ENCODE data around the gene PSME2. TPM values are rescaled to one million over a fixed set of nuclear protein-coding genes. Genes with fewer than 3 reads are reported as not detected.

PSME2 gene
- polyA plus RNA-seq, 1 donor from 2014 or later = 73.3 TPM

DNA sequence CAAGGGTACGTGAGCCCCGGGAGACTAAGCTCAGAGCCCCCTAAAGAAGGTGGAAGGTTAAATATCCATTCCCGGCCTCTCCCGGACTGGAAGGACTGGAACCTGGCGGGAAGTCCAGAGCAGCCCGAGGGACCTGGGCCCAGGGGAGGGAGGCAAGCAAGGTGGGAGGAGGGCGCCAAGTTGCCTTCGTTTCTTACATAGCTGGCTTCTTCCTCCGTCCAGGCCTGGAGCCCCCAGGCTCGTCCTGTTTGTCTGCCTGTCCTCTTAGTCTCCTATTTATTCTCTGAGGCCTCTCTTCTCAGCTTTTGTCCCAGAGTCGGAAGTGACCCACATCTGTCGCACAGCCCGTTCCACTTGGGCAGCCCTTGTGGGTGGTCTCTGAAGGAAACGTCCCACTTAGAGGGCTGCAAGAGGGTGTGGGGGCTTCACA is 51.6 kb downstream of the PSME2 start:
- no peak overlapping the region for H3K4me2 ChIP-seq (ENCODE audit: low read length)
- no peaks in the 10 kb centered on the region for H3K9me3 ChIP-seq (ENCODE audit: low read length)
- no peak overlapping the region for H2AFZ ChIP-seq (ENCODE audit: low read depth, low read length)
- H4K20me1 ChIP-seq (ENCODE audit: insufficient read depth) = no peaks in the 10 kb centered on the region
- peak overlapping the region; percentile 73 for H3K4me3 ChIP-seq (ENCODE audit: low read length)
- H3K9me2 ChIP-seq (ENCODE audit: insufficient read depth, low read length) = no peaks in the 10 kb centered on the region
- H3K36me3 ChIP-seq (ENCODE audit: insufficient read depth, low read length) = no peaks in the 10 kb centered on the region
- H3F3A ChIP-seq (ENCODE audit: insufficient read depth, low read length, poor library complexity, severe bottlenecking) = no peaks in the 10 kb centered on the region
- H3K79me2 ChIP-seq (replicated peaks; ENCODE audit: insufficient read depth, low read length) = no peaks in the 10 kb centered on the region
- peaks cover 16% of the 10 kb centered on the region for H3K27me3 ChIP-seq (ENCODE audit: insufficient read depth, low read depth, low read length)
- no peak for TF ChIP-seq TAF1 (IDR thresholded peaks at IDR 0.05; ENCODE audit: low read depth)
- TF ChIP-seq EP300 (conservative IDR thresholded peaks at IDR 0.05; ENCODE audit: poor library complexity, severe bottlenecking) = no peak
- TF ChIP-seq, protein P1, sequence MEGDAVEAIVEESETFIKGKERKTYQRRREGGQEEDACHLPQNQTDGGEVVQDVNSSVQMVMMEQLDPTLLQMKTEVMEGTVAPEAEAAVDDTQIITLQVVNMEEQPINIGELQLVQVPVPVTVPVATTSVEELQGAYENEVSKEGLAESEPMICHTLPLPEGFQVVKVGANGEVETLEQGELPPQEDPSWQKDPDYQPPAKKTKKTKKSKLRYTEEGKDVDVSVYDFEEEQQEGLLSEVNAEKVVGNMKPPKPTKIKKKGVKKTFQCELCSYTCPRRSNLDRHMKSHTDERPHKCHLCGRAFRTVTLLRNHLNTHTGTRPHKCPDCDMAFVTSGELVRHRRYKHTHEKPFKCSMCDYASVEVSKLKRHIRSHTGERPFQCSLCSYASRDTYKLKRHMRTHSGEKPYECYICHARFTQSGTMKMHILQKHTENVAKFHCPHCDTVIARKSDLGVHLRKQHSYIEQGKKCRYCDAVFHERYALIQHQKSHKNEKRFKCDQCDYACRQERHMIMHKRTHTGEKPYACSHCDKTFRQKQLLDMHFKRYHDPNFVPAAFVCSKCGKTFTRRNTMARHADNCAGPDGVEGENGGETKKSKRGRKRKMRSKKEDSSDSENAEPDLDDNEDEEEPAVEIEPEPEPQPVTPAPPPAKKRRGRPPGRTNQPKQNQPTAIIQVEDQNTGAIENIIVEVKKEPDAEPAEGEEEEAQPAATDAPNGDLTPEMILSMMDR (IDR thresholded peaks at IDR 0.05; ENCODE audit: poor library complexity, severe bottlenecking) = no peak
- TF ChIP-seq RAD21 (conservative IDR thresholded peaks at IDR 0.05) = no peak
- no peak for TF ChIP-seq SMC3 (conservative IDR thresholded peaks at IDR 0.05; ENCODE audit: poor library complexity)
- TF ChIP-seq MXI1 (conservative IDR thresholded peaks at IDR 0.05; ENCODE audit: poor library complexity, severe bottlenecking) = no peak
- no peak for TF ChIP-seq EZH2 (IDR thresholded peaks at IDR 0.05; ENCODE audit: borderline replicate concordance, insufficient read depth, low read length, poor library complexity, severe bottlenecking)
- TF ChIP-seq, protein P2, sequence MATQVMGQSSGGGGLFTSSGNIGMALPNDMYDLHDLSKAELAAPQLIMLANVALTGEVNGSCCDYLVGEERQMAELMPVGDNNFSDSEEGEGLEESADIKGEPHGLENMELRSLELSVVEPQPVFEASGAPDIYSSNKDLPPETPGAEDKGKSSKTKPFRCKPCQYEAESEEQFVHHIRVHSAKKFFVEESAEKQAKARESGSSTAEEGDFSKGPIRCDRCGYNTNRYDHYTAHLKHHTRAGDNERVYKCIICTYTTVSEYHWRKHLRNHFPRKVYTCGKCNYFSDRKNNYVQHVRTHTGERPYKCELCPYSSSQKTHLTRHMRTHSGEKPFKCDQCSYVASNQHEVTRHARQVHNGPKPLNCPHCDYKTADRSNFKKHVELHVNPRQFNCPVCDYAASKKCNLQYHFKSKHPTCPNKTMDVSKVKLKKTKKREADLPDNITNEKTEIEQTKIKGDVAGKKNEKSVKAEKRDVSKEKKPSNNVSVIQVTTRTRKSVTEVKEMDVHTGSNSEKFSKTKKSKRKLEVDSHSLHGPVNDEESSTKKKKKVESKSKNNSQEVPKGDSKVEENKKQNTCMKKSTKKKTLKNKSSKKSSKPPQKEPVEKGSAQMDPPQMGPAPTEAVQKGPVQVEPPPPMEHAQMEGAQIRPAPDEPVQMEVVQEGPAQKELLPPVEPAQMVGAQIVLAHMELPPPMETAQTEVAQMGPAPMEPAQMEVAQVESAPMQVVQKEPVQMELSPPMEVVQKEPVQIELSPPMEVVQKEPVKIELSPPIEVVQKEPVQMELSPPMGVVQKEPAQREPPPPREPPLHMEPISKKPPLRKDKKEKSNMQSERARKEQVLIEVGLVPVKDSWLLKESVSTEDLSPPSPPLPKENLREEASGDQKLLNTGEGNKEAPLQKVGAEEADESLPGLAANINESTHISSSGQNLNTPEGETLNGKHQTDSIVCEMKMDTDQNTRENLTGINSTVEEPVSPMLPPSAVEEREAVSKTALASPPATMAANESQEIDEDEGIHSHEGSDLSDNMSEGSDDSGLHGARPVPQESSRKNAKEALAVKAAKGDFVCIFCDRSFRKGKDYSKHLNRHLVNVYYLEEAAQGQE (IDR thresholded peaks at IDR 0.05; ENCODE audit: borderline replicate concordance) = no peak
- TF ChIP-seq POLR2AphosphoS5 (IDR thresholded peaks at IDR 0.05) = no peak
- no peak overlapping the region for H3K27ac ChIP-seq (ENCODE audit: low read length)
- peak overlapping the region; percentile 60 for H3K9ac ChIP-seq (ENCODE audit: low read length)

DNA sequence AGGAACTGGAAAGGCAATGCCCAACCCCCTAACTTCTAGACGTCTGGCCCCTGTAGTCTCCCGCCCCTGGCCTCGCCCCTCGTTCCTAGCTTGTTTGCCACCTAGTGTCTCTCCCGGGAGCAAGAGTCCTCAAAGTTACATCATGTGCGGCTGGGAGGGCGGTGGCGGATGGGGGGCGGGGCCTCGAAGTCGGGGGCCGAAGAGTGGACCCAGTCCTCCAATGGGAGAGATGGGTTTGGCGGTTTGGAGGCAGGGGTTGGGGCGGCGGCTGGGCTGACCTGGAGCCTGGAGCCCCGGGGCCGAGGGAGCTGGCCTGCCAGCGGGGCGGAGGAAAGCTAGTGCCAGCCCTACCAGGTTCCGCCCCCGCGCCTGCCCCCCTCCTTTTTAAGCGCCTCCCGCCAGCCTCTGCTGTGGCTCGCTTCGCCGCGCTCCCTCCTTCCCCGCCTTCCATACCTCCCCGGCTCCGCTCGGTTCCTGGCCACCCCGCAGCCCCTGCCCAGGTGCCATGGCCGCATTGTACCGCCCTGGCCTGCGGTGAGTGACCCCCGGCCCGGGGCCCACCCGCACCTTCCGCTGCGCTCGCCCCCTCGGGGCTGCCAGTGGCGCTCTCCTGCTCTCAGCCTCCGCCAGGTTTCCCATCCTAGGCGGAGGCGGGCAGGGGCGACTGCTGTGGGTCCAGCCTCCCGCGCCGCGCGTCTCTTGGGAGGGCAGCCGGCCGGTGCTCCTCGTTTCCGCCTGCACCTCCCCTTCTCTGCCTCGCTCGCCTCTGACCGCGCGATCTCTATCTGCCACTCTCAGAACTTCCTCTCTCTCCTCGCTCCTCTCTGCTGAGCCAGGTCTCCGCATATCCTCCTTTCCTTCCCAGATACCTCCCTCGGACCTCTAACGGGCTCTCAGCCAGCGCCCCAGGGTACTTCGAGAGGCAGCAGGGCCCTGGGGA is 52.2 kb downstream of the PSME2 start, which contains the start of gene PCK2:
TSS of gene PCK2 (plus strand) at position 411 of the 940 bp plus-strand sequence. CDS start at position 506, 95 bp downstream.
- Histone ChIP-seq H3K27ac (ENCODE audit: low read length) (peak within 1 kb of the TSS; percentile 20), H3K27me3 (ENCODE audit: insufficient read depth, low read depth, low read length) (peaks cover 16% of the 10 kb centered on the region)
- peak; percentile 18 for TF ChIP-seq RAD21 (conservative IDR thresholded peaks at IDR 0.05)
- TF ChIP-seq SMC3 (conservative IDR thresholded peaks at IDR 0.05; ENCODE audit: poor library complexity) = peak; percentile 43
- no peak for TF ChIP-seq TAF1 (IDR thresholded peaks at IDR 0.05; ENCODE audit: low read depth)
- peak; percentile 24 for TF ChIP-seq MXI1 (conservative IDR thresholded peaks at IDR 0.05; ENCODE audit: poor library complexity, severe bottlenecking)
- TF ChIP-seq, protein P2 (IDR thresholded peaks at IDR 0.05; ENCODE audit: borderline replicate concordance) = peak; percentile 36
- TF ChIP-seq, protein P1 (IDR thresholded peaks at IDR 0.05; ENCODE audit: poor library complexity, severe bottlenecking) = peak; percentile 44
- no peak for TF ChIP-seq EZH2 (IDR thresholded peaks at IDR 0.05; ENCODE audit: borderline replicate concordance, insufficient read depth, low read length, poor library complexity, severe bottlenecking)

More for the DNA sequence above, 52.2 kb downstream of the PSME2 start, which contains the start of gene PCK2:
- no peak within 1 kb of the TSS for H3K4me2 ChIP-seq (ENCODE audit: low read length)
- peak within 1 kb of the TSS; percentile 73 for H3K4me3 ChIP-seq (ENCODE audit: low read length)
- no peaks in the 10 kb centered on the region for H3K9me3 ChIP-seq (ENCODE audit: low read length)
- no peaks in the 10 kb centered on the region for H3F3A ChIP-seq (ENCODE audit: insufficient read depth, low read length, poor library complexity, severe bottlenecking)
- no peaks in the 10 kb centered on the region for H3K36me3 ChIP-seq (ENCODE audit: insufficient read depth, low read length)
- no peaks in the 10 kb centered on the region for H3K9me2 ChIP-seq (ENCODE audit: insufficient read depth, low read length)
- peak within 1 kb of the TSS; percentile 60 for H3K9ac ChIP-seq (ENCODE audit: low read length)
- H2AFZ ChIP-seq (ENCODE audit: low read depth, low read length) = peak within 1 kb of the TSS; percentile 40
- no peaks in the 10 kb centered on the region for H4K20me1 ChIP-seq (ENCODE audit: insufficient read depth)
- H3K79me2 ChIP-seq (replicated peaks; ENCODE audit: insufficient read depth, low read length) = no peaks in the 10 kb centered on the region

Data from neural cell (in vitro differentiated cells).